GM21529 (cell line): Measurements from ENCODE around the gene BTBD1.
A peak's percentile ranks its signal among the peaks of the same experiment; 100 is the strongest.
"Not testable (repeated sequence)": the region's sequence is repeated elsewhere in the genome, so short reads cannot be mapped to it uniquely, and the experiment has no call there.

Experiments used
- ATAC-seq: cut with Tn5 transposase; IDR thresholded peaks from one replicate; pipeline ENCODE4 v1.9.1; 2021; ENCODE audit not compliant: unreplicated experiment

BTBD1 gene

GRCh38 chr15:83062768-83063180 is 4.3 kb downstream of the BTBD1 start:
- peak; percentile 26 for ATAC-seq

- no peak for ATAC-seq
Measured at GRCh38 chr15:83061680-83062079, 5.4 kb downstream of the BTBD1 start.

DNA sequence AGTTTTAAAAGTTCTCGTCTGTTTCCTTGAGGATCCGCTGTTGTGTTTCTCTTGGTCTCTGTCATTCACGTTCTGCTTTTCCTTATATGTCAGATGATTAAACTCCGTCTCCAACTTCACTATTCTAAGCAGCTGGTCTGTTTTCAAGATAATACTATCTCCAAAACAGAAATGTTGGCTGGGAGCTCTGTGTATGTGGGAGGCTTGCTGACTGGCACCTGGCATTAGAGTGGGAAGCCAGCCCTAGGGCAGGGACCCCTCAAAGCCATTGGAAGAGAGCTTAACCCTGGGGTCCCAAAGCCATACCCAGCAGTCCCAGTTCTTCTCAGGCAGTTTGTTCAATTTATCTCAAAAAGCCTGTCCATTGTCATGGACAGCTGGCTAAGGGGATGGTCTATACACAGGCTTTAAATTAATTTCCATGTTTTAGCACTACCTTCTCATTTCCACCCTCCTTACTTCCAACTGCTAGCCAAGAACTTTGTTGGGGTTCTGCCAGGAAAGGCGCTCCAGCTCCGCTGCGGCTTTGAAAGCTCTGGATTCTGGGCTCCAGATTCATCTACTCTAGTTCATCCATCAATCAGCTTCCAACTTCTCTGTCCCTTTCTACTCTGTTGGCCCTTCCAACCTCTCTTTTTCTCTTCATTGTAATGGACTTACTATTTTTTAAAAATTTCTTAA is 9.2 kb downstream of the BTBD1 start:
- ATAC-seq, result no peak

DNA sequence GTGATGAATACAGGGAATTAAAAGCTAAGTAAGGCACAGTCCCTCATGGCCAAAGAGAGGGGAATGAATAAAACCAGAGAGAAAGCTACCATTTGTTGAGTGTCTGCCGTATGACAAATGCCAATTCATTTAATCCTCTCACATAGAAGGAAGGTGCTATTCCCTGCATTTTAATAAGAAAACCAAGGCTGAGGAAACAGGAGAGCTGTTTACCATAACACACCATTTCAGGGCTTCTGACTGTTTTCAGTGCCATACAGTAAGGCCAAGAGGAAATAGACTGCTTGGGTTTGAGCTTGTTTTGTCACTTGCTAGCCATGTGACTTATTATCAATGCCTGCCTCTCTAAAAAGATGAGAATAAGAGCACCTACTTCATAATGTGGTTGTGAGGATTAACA is 10.1 kb downstream of the BTBD1 start:
- ATAC-seq, result no peak

DNA sequence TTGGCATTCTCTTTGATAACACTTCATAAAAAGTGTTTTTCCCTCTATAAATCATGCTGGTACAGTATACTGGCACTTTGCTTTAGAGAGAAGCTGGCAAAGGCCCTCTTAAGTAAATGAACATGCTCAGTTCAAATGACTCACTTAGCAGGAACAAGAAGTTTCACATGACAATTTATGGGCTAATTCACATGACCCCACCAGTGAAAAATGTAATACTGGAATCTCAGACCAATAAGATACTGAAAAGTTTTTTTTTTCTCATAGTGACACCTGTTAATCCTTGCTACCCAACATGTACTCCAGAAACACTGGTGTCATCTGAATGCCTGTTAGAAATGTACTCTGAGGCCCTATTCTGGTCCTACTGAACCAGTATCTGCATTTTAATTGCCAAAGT is 13.9 kb downstream of the BTBD1 start:
- ATAC-seq, result no peak

DNA sequence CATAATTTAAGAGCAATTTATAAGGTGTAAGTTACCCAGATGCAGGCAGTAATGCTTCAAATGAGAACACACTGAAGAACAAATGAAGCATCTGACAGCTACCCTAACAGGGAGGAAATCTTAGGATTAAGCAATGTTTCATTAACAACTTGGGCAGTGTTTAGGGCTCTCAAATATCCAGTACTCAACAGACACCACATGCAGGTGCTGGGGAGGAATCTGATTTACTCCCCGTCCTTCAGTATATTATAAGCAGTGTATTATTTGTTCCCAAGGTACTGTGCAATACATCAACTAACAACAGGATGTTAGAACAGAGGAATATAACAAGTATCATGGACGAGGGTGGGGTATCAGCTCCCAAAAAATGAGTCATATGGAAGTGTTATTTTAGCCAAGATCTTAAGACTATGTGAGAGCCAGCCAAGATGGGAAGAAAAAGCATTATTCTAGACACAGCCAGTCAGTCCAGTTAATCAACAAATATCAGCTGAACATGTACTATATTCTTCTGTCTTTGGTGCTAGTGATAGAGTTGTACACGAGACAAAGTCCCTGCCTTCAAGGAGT is 20.4 kb downstream of the BTBD1 start:
- ATAC-seq, result no peak

DNA sequence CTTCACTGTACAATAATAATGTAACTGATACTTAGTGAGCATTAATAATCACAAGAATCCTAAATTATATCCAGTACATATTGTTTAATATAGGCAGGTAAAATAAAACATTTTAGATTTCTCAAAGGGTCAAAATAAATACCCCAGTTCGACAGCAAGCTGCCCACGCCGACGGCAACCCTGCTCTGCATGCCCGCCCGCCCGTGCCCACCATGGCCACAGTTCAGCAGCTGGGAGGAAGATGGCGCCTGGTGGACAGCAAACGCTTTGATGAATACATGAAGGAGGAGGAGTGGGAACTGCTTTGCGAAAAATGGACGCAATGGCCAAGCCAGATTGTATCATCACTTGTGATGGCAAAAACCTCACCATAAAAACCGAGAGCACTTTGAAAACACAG is 22.9 kb downstream of the BTBD1 start:
- no peak for ATAC-seq

GRCh38 chr15:83039206-83039605 is 27.8 kb downstream of the BTBD1 start:
- ATAC-seq, result no peak

DNA sequence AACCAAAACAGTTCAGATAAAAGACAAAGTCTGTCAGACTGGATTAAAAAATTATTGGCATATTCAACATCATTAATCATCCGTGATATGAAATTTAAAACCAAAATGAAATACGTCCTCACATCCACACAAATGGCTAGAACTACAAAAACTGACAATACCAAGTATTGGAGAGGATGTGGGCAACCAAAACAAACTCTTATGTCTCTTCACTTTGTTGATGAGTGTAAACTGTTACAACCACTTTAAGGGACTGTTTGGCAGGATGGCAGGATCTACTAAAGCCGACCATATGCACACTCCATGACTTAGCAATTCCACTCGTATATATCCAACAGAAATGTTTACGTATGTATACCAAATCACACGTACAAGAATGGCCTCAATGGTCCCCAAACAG is 30.8 kb downstream of the BTBD1 start:
- ATAC-seq, result no peak

DNA sequence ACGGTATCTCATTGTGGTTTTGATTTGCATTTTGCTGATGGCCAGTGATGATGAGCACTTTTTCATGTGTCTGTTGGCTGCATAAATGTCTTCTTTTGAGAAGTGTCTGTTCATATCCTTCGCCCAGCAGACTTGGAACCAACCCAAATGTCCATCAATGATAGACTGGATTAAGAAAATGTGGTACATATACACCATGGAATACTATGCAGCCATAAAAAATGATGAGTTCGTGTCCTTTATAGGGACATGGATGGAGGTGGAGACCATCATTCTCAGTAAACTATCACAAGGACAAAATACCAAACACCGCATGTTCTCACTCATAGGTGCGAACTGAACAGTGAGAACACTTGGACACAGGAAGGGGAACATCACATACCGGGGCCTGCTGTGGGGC is 35.8 kb downstream of the BTBD1 start:
- not testable (repeated sequence) for ATAC-seq

- ATAC-seq, result no peak
Measured at GRCh38 chr15:83030021-83030420, 37.0 kb downstream of the BTBD1 start.

- no peak for ATAC-seq
Measured at GRCh38 chr15:83018436-83018835, 48.6 kb downstream of the BTBD1 start.

- no peak for ATAC-seq
Measured at GRCh38 chr15:83016906-83017305, 50.1 kb downstream of the BTBD1 start.

DNA sequence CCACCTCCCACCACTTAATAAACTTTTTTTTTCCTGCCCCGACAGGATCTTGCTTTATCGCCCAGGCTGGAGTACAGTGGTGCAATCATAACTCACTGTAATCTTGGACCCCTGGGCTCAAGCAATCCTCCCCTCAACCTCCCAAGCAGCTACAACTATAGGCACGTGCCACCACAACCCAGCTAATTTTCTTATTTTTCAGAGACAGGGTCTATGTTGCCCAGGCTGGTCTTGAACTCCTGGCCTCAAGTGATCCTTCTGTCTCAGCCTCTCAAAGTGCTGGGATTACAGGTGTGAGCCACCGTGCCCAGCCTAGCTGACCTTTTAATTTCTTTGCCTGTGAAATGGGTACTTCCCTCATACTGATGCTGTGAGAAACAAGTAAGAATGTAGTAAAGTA is 51.7 kb downstream of the BTBD1 start:
- no peak for ATAC-seq

DNA sequence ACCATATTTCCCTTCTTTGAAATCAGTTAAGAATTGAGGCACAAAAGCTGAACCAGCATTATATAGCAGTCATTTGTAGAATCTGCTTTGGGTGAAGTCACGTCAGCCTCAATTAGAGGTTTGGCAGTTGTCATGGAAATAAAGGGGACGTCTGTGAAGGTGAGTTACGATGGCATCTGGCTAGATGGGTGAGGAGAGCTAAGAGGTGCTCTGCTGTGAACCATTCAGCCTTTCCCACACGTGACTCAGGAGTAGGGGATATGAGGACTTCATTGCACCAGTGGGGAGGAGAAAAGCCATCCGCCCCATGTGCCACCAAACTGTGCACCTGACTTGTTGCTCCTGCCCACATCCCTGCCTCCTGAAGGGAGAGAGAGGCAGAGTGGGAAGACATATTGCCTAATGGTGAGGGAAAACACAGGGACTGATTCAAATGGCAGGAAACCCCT is 52.8 kb downstream of the BTBD1 start:
- no peak for ATAC-seq

- no peak for ATAC-seq
Measured at GRCh38 chr15:83012636-83013035, 54.4 kb downstream of the BTBD1 start.

DNA sequence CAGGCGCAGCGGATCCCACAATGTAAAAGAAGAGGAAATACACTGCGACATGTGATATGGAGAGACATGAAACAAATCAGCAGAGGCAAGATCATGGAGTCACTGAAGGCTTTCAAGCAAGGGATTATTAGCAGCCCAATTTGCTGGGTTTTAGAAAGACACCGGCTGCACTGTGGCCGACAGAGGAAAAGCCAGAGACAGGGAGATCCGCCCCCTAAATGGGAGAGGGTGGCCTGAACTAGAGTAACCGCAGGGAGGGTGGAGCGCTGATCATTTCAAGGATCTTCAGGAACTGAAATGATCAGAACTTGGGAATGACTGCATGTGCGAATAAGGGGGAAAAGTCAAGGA is 55.0 kb downstream of the BTBD1 start:
- no peak for ATAC-seq

DNA sequence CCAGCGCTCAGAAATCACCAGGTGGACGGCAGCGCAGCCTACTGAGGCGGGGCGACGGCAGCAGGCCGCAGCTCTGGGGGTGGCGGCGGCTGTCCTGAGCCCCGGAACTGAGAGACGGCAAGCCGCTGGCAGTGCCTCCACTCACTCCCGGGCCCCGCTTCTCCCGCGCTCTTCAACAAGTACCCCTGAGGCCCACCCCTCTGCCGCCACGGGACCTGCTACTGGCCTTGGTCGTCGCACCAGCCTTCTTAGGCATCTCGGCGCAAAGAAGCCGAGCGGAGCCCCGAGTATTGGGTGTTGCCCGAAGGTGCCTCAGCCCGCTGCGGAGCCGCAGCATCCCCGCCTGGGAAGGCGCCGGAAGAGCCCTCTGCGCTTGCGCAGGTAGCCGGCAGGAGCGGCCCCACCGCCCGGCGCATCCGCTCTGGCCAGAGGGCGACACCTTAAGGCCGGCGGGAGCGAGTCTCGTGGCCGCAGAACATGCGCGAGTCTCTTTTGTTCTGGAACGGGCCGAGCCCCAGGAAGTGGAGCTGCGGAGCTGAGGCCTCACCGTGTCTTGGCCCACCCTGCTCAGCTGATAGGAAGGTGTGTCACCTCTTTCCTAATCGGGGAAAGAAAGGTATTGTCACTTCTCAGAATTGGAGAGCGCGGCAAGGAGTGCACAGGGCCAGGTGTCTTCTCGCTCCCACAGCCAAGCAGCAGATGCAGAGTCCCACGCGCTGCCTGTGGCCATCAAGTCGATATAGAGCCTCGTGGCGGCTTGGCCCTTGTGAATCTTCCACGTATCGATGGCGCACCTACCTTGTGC is 55.6 kb downstream of the BTBD1 start, which contains the start of gene C15orf40:
Gene C15orf40, minus strand, starts transcription at position 369 of the 805 bp plus-strand sequence. Its CDS starts 32 bp downstream, at position 337.
- ATAC-seq, result peak; percentile 79

DNA sequence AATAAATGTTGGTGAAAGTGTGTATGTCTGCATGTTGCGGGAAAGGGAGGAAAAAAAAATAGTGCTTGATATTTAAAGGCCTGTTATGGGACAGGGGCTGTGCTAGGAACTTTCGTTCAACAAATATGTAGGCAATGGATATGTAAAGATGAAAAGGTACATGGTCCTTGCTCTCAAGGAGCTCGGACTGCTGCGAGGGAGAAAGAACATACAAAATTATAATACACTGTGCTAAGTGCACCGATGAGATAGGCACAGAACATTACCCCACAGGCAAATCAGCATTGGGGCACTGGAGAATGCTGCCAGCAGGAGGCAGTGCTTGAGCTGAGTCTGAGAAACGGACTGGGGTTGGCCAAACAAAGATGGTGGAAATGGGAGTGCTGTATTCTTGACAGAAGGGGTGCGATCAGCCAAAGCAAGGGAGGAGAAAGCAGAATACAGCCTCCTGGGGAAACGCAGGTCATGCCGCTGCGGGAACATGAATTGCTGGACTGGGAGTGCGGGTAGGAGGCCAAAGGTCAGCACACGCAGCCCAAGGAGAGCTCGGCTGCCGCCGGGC is 56.3 kb downstream of the BTBD1 start:
- ATAC-seq, result peak; percentile 72

DNA sequence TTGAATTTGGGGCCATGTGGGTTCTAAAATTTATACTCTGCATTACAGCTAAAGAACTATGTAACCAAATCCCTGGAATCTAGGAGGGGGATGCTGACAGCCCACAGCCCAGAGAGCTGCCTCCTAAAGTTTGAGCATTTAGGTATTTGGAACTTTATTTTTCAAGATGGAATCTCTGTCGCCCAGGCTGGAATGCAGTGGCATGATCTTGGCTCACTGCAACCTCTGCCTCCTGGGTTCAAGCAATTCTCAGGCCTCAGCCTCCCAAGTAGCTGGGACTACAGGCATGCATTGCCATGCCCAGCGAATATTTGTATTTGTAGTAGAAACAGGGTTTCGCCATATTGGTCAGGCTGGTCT is 66.4 kb downstream of the BTBD1 start:
- not testable (repeated sequence) for ATAC-seq

DNA sequence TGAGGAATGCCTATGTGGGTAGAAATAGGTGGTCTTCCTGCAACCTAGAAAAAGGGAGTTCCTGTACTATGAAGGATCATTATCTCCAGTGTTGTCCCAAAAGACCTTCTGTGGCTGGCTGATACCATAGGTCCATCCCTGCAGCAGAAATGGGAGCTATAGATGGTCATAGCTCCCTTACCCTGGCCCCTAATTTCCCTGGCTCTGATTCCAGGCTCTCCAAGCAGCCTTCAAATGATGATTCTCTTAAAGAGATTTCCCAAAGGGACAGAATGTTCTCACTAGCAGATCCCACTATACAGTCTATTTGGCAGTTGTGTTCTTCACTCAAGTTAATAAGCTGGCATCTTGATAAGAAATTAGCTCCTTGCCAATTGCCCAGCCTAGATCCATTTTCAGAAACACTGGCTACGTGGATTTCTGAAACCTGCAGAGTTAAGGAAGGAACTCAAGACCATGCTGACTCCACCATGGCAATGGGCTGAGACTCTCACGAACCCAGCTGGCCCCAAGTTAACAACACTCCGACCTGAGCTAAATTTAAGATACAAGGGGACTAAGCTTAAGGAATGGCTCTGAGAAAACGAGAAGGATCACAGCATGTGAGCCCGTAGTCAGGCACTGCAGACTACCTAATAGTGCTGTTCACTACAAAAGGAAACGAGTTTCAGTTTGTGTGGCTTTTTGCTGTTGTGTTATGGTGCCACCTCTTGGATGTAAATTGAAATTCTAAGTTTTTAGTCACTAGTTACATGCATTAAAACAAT is 67.0 kb downstream of the BTBD1 start:
- ATAC-seq, result peak; percentile 87
